HG02884 (cell line): ENCODE measurements around the gene ARHGAP18.
A peak's percentile ranks its signal among the peaks of the same experiment; 100 is the strongest.

Source experiments
- ATAC-seq: cut with Tn5 transposase; IDR thresholded peaks from one replicate; pipeline ENCODE4 v1.9.1; 2021; ENCODE audit warnings: mild to moderate bottlenecking, moderate library complexity; ENCODE audit not compliant: unreplicated experiment

The ARHGAP18 gene

GRCh38 chr6:129645830-129646579 lies 64.0 kb downstream of the ARHGAP18 start:
- no peak for ATAC-seq

GRCh38 chr6:129645106-129645829 lies 64.7 kb downstream of the ARHGAP18 start:
- no peak for ATAC-seq

GRCh38 chr6:129644567-129645015 lies 65.4 kb downstream of the ARHGAP18 start:
- ATAC-seq: no peak

- no peak for ATAC-seq
Observed at GRCh38 chr6:129643968-129644367, 66.0 kb downstream of the ARHGAP18 start.

- ATAC-seq: no peak
Observed at GRCh38 chr6:129643176-129643575, 66.8 kb downstream of the ARHGAP18 start.

- no peak for ATAC-seq
Observed at GRCh38 chr6:129642322-129642721, 67.7 kb downstream of the ARHGAP18 start.

- ATAC-seq: no peak
Observed at GRCh38 chr6:129641344-129641743, 68.6 kb downstream of the ARHGAP18 start.

GRCh38 chr6:129638686-129639085 lies 71.3 kb downstream of the ARHGAP18 start:
- no peak for ATAC-seq

- no peak for ATAC-seq
Observed at GRCh38 chr6:129638055-129638684, 71.8 kb downstream of the ARHGAP18 start.

GRCh38 chr6:129637340-129638054 lies 72.5 kb downstream of the ARHGAP18 start:
- ATAC-seq: no peak

- ATAC-seq: no peak
Observed at GRCh38 chr6:129635396-129636130, 74.4 kb downstream of the ARHGAP18 start.

GRCh38 chr6:129634411-129635230 lies 75.4 kb downstream of the ARHGAP18 start:
- peak; percentile 54 for ATAC-seq

- no peak for ATAC-seq
Observed at GRCh38 chr6:129633529-129633928, 76.4 kb downstream of the ARHGAP18 start.

- ATAC-seq: no peak
Observed at GRCh38 chr6:129632172-129632613, 77.8 kb downstream of the ARHGAP18 start.

- no peak for ATAC-seq
Observed at GRCh38 chr6:129631070-129631469, 78.9 kb downstream of the ARHGAP18 start.

- ATAC-seq: no peak
Observed at GRCh38 chr6:129630596-129630995, 79.4 kb downstream of the ARHGAP18 start.

GRCh38 chr6:129628101-129628815 lies 81.7 kb downstream of the ARHGAP18 start:
- no peak for ATAC-seq

- ATAC-seq: no peak
Observed at GRCh38 chr6:129624488-129624887, 85.5 kb downstream of the ARHGAP18 start.
